HG02973 (cell line): ENCODE results near the gene STK17B.

ENCODE experiments used
- ATAC-seq: cut with Tn5 transposase; IDR thresholded peaks from one replicate; pipeline ENCODE4 v1.9.1; 2021; ENCODE audit warnings: moderate library complexity; ENCODE audit not compliant: unreplicated experiment

STK17B gene

DNA sequence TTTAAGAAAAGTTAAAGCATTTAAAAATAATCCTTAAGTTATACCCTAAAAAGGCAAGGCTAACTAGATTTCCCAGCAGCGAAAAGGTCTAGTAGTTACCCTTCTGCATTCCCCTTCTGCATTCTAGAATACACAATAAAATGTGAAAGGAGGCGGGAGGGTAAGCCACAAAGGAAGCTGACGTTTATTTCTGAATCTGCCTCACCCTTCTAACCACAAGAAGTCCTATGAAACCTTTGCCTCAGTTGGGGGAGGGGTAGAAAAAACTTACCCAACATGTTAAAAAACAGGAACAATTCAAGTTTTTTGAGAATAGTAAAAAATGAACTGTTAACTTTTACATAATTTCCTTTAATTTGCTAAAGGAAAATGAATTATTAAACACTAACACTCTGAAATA lies 11.3 kb downstream of the STK17B start:
- peak; percentile 64 for ATAC-seq

DNA sequence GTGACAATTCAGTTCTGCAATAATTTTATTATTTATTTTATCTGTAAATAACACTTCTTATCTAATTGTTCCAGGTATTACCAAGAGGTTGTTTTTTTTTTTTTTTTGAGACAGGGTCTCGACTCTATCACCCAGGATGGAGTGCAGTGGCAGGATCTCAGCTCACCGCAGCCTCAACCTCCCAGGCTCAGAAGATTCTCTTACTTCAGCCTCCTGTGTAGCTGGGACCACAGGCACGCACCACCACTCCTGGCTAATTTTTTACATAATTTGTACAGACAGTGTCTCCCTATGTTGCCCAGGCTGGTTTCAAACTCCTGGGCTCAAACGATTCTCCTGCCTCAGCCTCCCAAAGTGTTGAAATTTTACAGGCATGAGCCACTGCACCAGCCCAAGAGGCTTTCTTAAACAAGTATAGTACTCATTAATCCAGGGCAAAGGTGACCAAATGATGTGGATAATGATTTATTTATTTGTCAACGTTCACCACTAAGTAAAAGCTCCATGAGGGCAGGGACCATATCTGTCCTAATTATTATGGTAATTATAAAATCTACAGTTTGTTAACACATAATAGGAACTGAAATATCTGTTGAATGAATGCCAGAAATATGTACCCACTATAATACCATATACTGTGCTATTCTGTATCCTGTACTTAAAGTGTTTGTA lies 12.0 kb downstream of the STK17B start:
- ATAC-seq, result no peak

DNA sequence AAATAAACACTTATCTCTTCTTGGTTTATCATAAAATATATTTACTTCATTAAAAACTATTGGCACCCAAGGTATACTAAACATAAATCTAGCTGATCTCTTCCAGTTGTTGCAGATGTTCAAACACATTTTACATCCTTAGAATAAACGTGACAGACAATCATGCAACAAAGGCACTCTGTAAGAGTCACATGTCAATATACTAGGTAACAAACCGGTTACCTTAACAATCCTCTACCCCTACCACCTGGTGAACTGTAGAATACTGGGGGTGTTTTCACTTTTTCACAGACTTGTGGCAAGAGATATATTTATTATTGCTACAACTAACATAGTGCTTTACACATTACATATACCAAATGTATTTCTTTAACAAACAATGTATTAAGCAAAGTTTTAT lies 15.8 kb downstream of the STK17B start:
- ATAC-seq, result no peak

DNA sequence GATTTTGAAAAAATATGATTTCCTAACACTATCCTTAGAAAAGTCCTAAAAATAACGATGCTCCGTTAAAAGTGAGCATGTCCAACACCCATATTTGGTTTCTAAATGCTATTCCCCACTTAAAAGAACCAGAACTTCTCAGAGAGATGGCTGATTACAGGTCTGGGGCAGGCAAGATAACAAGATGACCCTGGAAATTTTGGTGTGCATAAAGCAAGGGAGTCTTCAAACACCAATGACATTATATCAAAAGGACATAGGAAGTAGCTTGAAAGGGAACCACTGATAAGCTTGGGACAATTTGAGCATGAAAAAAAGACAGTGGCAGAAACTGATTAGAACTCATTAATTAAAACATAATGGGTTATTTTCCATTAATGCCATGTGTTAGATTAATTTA lies 17.9 kb downstream of the STK17B start:
- no peak for ATAC-seq

DNA sequence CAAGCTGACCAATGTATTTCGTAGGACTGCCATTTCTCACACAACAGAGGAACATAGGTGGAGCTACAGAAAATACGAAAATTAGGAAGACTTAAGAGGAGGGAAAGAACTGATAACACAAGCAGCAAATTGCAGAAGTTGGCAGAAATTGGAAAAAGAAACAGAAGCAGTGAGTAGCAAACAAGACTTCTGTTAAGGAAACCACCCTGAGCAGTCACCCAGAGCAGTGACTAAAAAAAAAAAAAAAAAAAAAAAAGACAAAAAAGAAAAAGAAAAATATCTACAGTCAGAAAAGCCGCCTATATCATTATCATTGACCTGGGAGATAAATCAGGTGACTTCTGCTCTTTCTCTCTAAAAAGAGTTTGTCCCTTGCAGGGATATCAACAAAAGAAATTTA lies 21.4 kb downstream of the STK17B start:
- ATAC-seq, result peak; percentile 44

DNA sequence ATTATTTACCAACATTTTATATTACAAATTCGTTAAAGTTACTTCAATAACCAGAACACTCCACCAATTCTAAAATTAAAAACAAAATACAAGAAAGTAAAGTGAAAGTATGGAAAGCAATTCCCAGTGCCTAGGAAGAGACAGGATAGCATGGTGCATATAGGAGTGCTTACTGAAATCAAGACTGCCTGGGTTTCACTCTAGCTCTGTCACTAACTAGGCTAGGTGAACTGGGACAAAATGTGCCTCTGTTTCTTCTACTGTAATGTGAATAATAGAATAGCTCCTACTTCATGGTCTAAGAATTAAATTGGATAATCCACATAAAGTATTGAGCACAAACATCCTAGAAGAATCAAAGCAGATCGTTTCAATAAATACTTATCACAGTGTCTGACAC lies 22.6 kb downstream of the STK17B start:
- ATAC-seq, result no peak

DNA sequence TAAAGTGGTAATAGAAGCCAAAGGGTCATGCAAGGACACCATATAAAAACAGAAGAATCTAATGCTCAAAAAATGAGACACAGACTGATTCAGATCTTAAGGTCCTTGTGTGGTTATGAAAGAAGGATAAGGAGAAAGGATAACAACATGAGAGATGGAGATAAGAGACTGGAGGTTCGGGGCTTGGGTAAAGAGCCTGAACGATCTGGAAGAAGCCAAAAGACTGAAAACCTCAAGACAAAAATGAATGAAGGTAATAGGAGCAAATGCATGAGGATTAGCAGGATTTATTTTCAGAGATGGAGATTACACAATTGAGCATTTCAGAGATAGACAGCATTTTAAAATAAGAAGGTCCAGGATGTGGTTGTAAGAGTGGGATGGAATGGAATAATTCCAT lies 26.1 kb downstream of the STK17B start:
- ATAC-seq, result no peak

DNA sequence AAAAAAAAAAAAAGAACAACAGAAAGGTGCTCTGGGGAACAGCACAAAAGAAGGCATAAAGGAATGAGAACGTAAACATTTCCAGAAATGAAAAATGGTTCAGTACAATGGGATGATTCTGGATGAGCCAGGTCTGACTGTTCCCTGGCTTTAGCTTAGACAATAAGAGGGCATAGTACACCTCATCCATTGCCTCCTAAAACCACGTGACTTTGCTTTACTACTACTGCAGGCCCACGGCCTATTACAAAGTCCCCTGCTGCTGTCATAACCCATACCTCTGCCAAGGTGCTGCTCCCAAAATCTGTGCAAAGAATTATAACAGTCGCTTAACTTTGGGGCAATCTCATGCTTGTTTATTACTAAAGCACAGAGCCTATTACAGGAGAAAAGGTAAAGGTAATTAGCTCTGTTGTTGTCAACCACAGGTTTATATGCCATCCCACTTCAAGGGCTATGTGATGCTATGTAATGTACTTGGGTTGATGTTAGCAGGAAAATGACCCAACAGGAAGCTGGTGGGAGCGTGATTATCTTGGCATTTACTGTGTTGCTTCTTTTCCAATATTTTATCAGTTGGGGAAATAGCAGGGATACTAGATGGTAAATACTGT lies 26.8 kb downstream of the STK17B start:
- ATAC-seq, result no peak

DNA sequence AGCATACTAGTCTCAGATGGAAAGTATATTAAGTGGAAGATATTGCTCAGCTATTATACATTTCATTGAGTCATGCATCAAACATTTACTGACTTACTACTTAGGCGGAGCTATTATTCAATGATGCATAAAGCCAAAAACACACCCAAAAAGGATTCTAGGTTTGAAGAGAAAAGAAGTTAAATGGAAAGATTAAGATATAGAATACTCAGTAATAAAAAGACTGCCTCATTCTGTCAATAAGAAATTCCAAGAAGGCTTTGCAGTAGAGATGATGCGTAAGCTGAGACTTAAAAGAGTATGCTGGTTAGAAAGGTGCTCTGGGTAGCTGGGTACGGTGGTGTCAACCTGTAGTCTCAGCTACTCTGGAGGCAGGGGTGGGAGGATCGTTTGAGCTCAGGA lies 27.6 kb downstream of the STK17B start:
- no peak for ATAC-seq

DNA sequence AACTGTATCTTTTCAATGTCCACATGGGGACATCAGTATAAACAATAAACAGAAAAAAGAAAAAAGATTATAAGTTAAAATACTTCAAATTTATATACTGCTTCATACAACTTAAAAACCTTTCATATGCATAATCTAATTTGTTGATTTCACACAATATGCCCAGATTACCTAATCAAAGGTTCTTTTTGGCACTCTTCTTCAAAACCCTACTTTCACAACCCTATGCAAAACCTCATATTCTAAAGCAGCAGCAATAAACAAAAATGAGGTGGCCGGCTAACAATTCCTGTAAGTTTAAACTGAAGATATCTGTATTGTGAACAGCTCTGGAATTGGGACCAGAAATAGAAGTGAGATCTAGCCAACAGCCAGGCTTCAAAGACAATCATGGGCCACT lies 28.6 kb downstream of the STK17B start:
- no peak for ATAC-seq

DNA sequence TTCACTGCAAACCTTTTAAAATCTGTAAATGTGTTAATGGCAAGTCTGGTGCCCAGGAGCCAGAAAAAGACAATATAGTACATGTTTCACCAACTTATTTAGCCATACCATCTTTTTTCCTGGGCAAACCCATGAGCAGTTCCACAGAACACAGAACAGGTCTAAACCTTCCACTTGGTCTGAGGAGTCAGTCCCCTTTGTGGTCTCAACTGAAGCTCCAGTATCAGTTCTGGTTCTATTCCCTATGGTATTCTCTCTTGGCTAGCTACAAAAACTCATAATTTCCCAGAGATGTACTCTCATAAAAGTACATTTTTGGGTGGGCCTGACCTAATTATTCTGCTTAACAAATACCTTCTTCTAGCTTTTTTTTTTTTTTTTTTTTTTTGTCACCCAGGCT lies 31.2 kb downstream of the STK17B start:
- ATAC-seq, result no peak

DNA sequence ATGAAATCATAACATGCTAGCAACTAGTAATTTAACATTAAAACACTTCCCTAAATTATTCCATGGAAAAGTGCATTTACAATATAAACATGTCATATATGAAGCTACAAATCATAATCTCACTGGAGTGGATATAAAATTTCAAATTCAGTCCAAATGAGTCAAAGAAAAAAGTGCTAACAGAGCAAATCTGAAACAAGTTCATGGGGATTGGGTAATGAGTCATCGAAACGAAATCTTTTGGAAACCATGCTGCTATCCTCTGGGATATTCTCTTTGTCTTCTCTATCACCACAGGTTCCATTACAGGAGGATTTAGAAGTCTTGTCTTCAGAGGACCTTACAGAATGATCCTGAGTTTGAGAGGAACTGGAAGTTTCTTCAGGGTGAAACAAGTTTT lies 34.1 kb downstream of the STK17B start:
- no peak for ATAC-seq

DNA sequence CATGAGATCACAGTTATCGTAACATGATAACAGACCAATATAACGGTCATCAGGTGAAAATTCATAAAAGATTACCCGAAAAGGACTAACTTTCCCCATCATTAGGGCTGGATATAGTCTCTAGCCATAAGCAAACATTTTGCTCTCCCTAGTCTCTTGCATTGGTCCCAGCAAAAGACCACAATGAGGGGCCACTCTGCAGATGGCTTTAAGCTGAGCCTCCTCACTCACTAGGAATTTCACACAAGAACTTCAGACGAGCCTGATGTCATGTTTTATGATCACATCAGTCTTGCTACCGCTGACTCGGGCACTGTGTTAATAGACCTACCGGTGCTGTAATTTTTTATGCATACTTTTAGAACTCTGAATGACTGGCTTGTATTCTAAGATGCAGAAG lies 35.2 kb downstream of the STK17B start:
- no peak for ATAC-seq

DNA sequence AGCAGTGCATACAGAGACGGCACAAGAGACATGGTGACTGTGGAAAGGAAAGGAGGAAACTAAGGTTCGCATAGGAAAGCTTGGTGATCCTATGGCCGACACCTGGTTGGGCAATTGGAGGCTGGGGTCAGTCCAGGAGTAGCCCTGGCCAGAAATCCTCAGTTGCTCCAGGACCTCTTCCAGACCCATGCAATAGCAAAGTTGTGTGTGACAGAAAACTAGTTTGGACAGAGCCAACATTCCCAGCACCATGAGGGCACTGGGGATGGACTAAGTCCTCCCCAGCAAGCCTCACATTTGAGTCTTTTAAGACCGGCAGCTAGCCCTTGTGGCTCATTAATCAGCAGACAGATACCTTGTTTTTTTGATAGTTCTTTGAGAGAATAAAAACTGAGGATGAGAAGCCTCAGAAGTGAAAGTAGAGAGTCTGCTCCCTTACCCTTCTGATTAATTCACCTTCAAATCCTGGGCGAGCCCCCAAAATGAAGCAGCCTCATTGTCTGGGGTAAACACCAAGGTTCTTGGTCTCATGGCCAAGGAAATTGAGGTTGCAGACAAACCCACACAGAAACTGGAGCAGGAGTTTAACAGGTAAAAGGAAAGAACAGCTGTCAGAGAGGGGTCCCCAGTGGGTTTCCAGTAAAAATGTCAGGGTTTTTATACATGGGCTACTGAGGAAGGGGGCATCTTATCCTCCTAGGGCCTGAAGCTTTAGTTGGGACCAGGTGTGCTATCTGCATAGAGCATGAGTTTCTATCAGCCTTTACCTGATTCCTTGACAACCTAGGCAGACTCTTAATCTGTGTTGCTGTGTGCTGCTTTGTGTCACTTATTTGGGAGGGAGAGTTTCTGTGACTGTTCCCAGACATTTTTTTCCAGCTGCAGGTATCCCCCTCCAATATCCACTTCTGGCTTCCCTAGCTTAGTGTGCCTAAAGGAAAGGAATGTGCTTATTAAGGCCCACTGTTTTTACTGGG lies 39.1 kb downstream of the STK17B start:
- ATAC-seq, result no peak

DNA sequence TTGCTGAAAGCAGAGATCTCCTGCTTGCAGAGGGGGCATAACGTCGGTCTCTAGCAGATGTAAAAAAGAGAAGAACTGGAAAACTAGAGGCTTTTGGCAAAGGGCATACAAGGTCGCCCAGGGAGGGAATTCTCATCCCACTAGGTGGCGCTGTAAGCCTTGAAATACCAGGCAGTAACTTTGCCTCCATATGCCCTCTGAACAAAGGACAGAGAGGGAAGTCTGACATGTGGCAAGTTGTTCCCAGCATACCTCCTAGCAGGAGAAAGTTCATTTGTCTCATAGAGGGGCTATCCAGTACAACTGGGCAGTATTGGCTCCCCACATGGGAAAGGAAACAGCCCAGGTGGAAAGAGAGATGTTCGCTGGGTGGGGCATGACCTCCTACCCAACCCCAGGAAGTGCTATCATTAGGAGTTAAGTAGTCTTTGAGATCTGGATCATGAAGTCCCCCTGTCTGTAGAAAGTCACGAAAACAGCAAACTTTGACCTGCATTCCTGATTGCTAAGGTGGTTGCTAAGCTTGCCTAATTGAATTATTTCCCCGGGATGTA lies 39.9 kb downstream of the STK17B start:
- no peak for ATAC-seq

DNA sequence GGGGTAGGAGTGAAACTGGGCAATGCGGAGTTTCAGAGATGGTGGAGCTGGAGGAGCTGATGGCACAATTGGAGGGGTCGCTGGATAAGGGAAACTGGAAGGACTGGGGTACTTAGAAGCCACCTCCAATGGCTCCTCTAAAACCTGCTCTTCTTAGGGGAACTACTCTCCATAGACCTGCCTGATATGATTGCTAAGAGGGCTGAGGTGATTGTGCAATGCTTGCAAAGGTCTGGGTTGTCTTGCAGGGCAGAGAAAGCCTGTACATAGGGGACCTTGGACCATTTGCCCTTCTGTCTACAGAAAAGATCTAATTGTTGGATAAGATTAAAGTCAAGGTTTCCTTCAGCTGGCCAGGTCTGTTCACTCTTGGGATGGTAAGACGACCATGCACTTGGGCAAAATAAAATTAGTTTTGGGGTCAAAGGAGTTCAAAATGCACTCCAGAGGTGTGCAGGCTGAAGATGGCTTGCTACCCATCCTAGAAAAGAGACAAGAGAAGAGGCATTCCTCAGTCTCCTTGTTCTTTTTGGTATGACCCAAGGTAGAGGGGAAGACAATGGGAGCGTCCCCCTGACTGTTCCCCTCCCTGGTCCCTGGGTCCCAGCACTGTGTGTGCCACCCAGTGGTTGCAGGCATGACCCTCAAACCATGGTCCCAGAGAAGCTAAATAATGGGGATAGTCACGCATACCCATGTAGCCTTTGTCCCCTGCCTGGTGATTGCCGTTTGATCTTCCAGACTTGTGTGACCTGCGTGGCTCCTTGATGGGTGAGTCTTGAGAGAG lies 41.1 kb downstream of the STK17B start:
- ATAC-seq, result no peak

DNA sequence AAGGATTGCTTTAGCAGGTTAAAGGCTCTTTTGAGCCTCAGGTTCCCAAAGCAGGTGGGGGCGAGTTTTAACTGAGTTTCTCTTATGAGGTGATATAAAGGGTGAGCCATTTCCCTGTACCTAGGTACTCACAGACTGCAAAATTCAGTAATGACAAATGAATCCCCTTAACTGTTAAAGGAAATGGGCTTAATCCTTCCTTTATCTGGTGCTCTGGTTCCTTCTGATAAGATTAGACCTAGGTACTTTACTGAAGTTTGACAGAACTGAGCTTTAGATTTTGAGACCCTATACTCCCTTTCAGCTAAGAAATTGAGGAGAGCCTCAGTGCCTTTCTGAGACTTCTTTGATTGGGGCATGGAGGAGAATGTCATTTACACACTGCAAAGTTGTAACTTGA lies 42.6 kb downstream of the STK17B start:
- no peak for ATAC-seq

DNA sequence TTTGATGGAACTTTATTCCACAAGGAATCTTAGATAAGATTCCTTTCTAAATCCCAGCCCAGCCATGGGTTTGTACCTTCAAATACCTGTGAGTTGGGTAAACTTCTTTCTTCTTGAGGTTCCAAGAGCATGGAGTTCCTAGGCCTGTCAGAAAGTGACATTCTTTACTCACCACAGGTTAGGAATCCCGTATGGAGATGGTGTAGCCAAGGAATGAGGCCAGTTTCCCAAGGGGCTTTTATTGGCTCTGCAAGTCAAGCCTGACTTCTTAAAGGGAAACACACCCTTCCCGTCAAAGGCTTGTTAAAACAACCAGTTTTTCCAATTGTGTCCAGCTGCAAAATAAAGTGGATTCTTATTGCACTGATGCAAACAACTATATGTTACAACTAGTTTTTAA lies 45.8 kb downstream of the STK17B start:
- ATAC-seq, result no peak

DNA sequence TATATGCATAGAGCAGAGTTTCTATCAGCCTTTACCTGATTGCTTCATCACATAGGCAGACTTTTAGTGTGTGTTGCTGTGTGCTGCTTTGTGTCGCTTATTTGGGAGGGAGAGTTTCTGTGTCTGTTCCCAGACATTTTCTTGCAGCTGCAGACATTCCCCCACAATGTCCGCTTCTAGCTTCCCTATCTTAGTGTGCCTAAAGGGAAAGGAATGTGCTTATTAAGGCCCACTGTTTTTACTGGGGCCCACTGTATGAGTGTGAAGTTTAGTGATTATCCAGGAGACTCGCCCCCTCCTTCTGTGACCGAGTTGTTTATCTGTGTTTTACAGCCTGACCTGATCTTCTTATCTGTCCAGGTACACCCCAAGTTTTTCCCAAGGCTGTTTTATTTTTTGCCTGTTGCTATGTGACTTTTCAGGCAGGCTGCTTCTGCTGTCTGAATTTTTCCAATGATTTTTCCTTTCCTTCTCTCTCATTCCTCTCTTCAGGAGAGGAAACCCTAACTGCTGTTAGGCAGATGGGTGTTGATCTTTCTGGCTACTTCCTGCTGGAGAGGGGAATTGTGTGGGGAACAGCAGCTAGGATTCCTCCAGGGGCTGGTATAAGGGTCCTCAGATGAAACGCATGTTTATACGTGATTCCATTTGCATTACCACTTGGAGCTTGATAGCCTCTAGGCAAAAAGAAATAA lies 47.6 kb downstream of the STK17B start:
- no peak for ATAC-seq

DNA sequence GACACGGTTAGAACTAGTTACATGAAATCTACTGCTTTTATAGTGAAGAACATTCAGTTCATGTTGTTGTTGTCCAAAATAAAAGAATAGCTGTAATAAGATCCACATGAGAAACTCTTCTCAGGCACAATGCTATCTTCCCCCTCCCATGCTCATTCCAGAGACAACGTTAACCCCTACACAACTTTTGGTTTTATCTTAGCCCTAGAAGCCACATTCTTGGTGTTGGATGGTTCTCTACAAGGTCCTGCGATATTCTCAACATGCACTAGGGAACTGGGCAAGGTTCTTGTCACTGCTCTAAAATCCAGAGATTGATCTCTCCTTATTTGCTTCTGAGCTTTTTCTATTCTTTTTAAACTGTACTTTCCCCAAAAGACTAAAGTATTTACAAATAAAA lies 51.5 kb downstream of the STK17B start:
- no peak for ATAC-seq
